ENCODE measurements around the gene CDH23. TPM values are rescaled to one million over a fixed set of nuclear protein-coding genes. Genes with fewer than 3 reads are reported as not detected.
A peak's percentile ranks its signal among the peaks of the same experiment; 100 is the strongest.

CDH23 gene
- total RNA-seq, 4 donors from 2014 or later, result 0.57 to 5.9 (median 1.0) TPM

DNA sequence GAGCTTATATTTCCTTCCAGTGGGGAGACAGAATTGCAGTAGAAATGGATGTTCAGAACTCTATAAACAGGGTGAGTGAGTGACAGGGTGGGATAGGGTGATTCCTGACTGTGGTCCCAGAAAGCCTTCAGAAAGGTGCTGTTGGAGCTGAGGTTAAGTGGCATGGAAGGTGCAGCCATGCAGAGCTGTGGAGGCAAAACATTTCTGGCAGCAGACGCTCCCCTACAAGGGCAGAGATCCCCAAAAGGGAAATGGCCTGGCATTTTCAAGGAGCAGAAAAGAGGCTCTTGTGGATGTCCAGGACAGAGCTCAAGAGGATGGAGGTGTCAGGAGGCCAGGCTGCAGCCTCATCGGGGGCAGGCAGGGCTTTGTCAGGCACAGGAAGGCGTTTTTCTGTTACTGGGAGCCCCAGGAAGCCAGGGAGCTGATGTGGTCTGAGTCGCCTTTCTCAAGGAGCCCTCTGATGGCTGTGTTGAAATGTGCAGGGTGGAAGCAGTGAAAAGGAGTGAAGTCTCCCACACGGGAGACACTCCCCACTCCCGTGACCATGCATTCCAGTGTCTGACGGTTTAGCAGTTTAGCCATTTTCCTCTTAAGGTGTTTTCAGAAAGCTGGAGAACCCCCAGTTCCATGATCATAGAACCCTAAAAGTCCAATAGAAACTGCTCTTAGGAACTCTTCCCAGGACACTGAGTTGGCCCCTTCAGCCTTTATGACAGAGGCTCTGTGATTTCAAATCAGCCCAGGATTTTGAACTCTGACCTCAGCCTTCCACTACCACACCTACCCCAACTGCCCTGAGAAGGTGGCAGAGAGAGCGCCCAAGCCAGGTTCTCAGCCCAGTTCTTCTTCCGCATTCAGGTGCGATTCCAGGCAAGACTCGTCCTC is 226.6 kb downstream of the CDH23 start:
- Histone ChIP-seq H3K27me3 (no peaks in the 10 kb centered on the region), H3K9me3 (no peaks in the 10 kb centered on the region), H3K27ac (peak overlapping the region in 1 of 4 donors; percentile 14), H3K4me1 (peaks cover 0 to 34% (median 8%) of the 10 kb centered on the region in 3 donors), H3K36me3 (no peaks in the 10 kb centered on the region), H3K4me3 (no peak overlapping the region)
- WGBS, 2 donors, result 66 to 67% methylated on average over 8 to 9 of the region's 11 CpGs
- TF ChIP-seq POLR2A (IDR thresholded peaks at IDR 0.05), result no peak
- TF ChIP-seq, protein P1, sequence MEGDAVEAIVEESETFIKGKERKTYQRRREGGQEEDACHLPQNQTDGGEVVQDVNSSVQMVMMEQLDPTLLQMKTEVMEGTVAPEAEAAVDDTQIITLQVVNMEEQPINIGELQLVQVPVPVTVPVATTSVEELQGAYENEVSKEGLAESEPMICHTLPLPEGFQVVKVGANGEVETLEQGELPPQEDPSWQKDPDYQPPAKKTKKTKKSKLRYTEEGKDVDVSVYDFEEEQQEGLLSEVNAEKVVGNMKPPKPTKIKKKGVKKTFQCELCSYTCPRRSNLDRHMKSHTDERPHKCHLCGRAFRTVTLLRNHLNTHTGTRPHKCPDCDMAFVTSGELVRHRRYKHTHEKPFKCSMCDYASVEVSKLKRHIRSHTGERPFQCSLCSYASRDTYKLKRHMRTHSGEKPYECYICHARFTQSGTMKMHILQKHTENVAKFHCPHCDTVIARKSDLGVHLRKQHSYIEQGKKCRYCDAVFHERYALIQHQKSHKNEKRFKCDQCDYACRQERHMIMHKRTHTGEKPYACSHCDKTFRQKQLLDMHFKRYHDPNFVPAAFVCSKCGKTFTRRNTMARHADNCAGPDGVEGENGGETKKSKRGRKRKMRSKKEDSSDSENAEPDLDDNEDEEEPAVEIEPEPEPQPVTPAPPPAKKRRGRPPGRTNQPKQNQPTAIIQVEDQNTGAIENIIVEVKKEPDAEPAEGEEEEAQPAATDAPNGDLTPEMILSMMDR (IDR thresholded peaks at IDR 0.05), result peak in 1 of 6 experiments; percentile 6
- intact Hi-C loops (cut with DNase I), result no loop called here
- DNase-seq, result no peak

DNA sequence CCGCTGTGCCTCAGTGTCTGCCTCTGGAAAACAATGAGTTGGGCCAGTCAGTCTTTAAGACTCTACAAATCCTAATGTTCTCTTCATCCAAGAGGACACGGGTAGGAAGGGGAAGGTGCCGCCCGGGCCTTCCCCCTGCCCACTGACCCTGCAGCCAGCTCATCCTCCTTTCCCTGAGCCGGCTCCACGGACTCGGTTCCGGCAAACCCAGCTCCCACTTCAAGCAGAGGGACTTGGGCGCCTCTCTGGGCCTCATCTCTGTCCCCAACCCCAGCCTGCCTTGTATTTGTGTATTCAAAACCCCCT is 227.2 kb downstream of the CDH23 start:
- intact Hi-C loops (cut with DNase I), result no loop called here
- 81 to 87% methylated on average over 8 to 9 of the region's 9 CpGs for WGBS, 2 donors
- Histone ChIP-seq H3K4me1 (peaks cover 0 to 34% (median 8%) of the 10 kb centered on the region in 3 donors), H3K27ac (no peak overlapping the region), H3K36me3 (no peaks in the 10 kb centered on the region), H3K9me3 (no peaks in the 10 kb centered on the region), H3K4me3 (no peak overlapping the region), H3K27me3 (no peaks in the 10 kb centered on the region)
- TF ChIP-seq, protein P1 (IDR thresholded peaks at IDR 0.05), result no peak
- no peak for TF ChIP-seq POLR2A (IDR thresholded peaks at IDR 0.05)
- DNase-seq, result no peak

DNA sequence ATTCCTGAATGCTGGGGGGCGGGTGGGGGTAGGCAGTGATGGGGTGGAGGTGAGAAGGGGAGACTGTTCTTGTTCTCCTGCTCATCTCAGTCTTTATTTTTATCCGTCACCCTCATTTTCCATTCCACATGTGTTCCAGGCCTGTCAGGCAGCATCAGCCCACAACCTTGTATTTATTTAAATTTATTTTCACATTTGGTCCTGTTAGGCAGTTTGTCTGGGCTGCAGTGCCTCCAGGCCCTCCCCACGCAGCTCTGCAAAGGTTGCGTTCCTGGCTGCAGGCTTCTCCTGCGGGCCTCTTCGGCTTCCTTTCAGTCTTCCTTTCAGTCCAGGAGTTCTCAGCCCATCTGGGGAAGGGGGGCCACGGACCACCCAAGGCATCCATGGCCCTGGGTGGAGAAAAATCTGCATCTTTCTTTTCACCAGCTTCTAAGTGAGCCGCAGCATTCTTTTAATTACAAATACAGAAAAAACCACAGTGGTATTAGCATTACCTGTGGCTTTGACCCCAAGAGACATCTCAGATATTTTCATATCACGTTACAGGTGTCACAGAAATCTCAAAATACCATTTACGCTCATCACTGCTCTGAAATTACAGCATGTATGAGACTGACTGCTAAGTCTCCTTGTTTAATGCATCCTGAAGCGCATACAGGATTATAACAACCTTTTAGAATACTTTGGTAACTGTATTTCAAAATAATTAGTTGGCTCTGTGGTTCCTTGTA is 228.9 kb downstream of the CDH23 start:
- TF ChIP-seq POLR2A (IDR thresholded peaks at IDR 0.05), result no peak
- TF ChIP-seq, protein P1 (IDR thresholded peaks at IDR 0.05), result no peak
- Histone ChIP-seq H3K36me3 (no peaks in the 10 kb centered on the region), H3K9me3 (no peaks in the 10 kb centered on the region), H3K27ac (no peak overlapping the region), H3K27me3 (no peaks in the 10 kb centered on the region), H3K4me1 (peaks cover 0 to 25% (median 8%) of the 10 kb centered on the region in 3 donors), H3K4me3 (no peak overlapping the region)
- intact Hi-C loops (cut with DNase I), result no loop called here
- 77% methylated on average over 10 to 11 of the region's 11 CpGs for WGBS, 2 donors
- no peak for DNase-seq

DNA sequence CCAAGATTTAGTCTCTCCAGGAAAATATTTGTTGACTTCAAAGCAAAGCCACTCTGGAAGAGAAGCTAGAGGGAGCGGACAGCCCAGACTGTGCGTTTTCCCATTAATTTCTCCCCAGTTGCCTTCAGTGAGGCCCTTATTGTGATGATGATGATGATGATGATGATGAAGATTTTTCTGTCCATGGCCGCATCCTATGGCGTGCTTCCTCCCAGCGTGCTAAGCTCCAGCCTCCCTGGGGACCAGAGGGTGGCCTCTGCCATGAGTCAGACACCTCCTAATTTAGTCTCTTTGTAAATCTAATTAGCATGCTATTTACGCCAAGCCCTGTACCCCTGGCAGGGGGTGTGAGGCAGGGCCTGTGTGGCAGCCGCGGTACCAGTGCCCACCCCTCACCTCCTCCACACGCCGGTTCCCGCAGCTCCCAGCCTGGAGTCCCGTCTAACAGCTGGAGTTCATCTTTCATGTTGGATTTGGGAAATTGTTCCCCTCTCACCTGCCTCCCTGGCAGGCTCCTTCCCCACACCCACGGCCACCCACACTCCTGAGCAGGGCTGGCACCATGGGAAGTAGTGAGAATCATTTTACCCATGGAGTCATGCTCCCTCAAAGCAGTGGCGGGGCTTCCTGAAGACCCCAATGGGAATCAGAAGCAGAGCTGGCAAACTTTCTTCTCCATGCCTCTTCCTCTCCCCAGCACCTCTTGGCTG is 230.7 kb downstream of the CDH23 start:
- Histone ChIP-seq H3K9me3 (no peaks in the 10 kb centered on the region), H3K27me3 (no peaks in the 10 kb centered on the region), H3K36me3 (no peaks in the 10 kb centered on the region), H3K27ac (no peak overlapping the region), H3K4me3 (no peak overlapping the region), H3K4me1 (peaks cover 0 to 11% (median 8%) of the 10 kb centered on the region in 3 donors)
- 61 to 76% methylated on average over 12 to 13 of the region's 14 CpGs for WGBS, 2 donors
- no peak for DNase-seq
- TF ChIP-seq POLR2A (IDR thresholded peaks at IDR 0.05), result no peak
- TF ChIP-seq, protein P1 (IDR thresholded peaks at IDR 0.05), result no peak
- intact Hi-C loops (cut with DNase I), result no loop called here
